OCI-LY7 (cell line): ENCODE results near the gene HPSE2. TPM values are rescaled to one million over a fixed set of nuclear protein-coding genes. Genes with fewer than 3 reads are reported as not detected.

Experiments used
- BruUV-seq: library from RNA; stranded (reverse); fragments of 400-500 nt; replicated peaks from 2 replicates; lab custom pipeline; 2021; lab: Mats Ljungman, UMichigan
- CTCF ChIA-PET: fragments of 300-600 bp; sonication (Branson Sonifier 250); formaldehyde crosslinking; loops from one replicate; lab custom pipeline; 2022; ENCODE audit warnings: antibody characterized with exemption; ENCODE audit not compliant: unreplicated experiment; lab: Charles Lee
- POLR2A ChIA-PET: fragments of 300-600 bp; sonication (Branson Sonifier 250); formaldehyde crosslinking; loops from one replicate; lab custom pipeline; 2022; ENCODE audit warnings: antibody characterized with exemption; lab: Charles Lee
- DNase-seq: peaks from one replicate; pipeline ENCODE4 v3.0.0-alpha.2; 2015; ENCODE audit warnings: low spot score
- H2AFZ ChIP-seq: fragments of 200-600 bp; sonication (generic), shearing (Covaris generic); 2 replicates; pipeline ENCODE4 v1.6.1; 2014; ENCODE audit warnings: mild to moderate bottlenecking, antibody characterized with exemption, low read length, moderate library complexity
- H3K27ac ChIP-seq: fragments of 200-600 bp; sonication (generic); 2 replicates; pipeline ENCODE4 v1.5.1; 2014; ENCODE audit warnings: mixed run types, low read depth, mild to moderate bottlenecking, moderate library complexity, low read length, inconsistent platforms; ENCODE audit not compliant: poor library complexity, severe bottlenecking
- H3K36me3 ChIP-seq: fragments of 200-600 bp; sonication (generic); 2 replicates; pipeline ENCODE4 v1.6.1; 2014; ENCODE audit warnings: mild to moderate bottlenecking, antibody characterized with exemption, low read length, moderate library complexity, mixed read lengths; ENCODE audit not compliant: insufficient read depth
- H3K4me1 ChIP-seq: fragments of 200-600 bp; sonication (generic); 2 replicates; pipeline ENCODE4 v1.5.1; 2014; ENCODE audit warnings: mild to moderate bottlenecking, low read length; ENCODE audit not compliant: insufficient read depth, poor library complexity, severe bottlenecking
- H3K4me2 ChIP-seq: fragments of 200-600 bp; sonication (generic); 2 replicates; pipeline ENCODE4 v1.6.1; 2014; ENCODE audit warnings: mild to moderate bottlenecking, low read length
- H3K4me3 ChIP-seq: fragments of 200-600 bp; sonication (generic); 2 replicates; pipeline ENCODE4 v1.5.1; 2014; ENCODE audit warnings: mild to moderate bottlenecking, low read depth, low read length; ENCODE audit not compliant: poor library complexity, severe bottlenecking
- H3K79me2 ChIP-seq: fragments of 200-600 bp; sonication (generic); 2 replicates; pipeline ENCODE4 v1.6.1; 2016; ENCODE audit warnings: low read depth, mild to moderate bottlenecking, low read length, moderate library complexity, mixed read lengths; ENCODE audit not compliant: insufficient read depth
- H3K9me2 ChIP-seq: fragments of 200-600 bp; sonication (generic); 2 replicates; pipeline ENCODE4 v1.6.1; 2016; ENCODE audit warnings: mild to moderate bottlenecking, low read length, mixed read lengths; ENCODE audit not compliant: insufficient read depth
- H3K9me3 ChIP-seq: fragments of 200-600 bp; sonication (generic); 2 replicates; pipeline ENCODE4 v1.6.1; 2014; ENCODE audit warnings: mild to moderate bottlenecking, mixed run types, low read length, mixed read lengths
- H4K20me1 ChIP-seq: fragments of 200-600 bp; sonication (generic); 2 replicates; pipeline ENCODE4 v1.6.1; 2014; ENCODE audit warnings: mild to moderate bottlenecking, antibody characterized with exemption, low read length, moderate library complexity, mixed read lengths; ENCODE audit not compliant: insufficient read depth
- CTCF ChIP-seq: fragments of 200-600 bp; sonication (generic); conservative IDR thresholded peaks from 2 replicates; pipeline ENCODE4 v1.5.1; 2014; ENCODE audit warnings: mild to moderate bottlenecking, antibody characterized with exemption, low read length, moderate library complexity, mixed read lengths
- EZH2phosphoT487 ChIP-seq: fragments of 200-600 bp; sonication (generic); IDR thresholded peaks from 2 replicates; pipeline ENCODE4 v1.6.1; 2018; ENCODE audit warnings: low read depth, borderline replicate concordance, mild to moderate bottlenecking, mixed run types, antibody characterized with exemption, low read length, moderate library complexity, mixed read lengths
- intact Hi-C: fragments of 100-400 bp; cut with micrococcal nuclease; formaldehyde crosslinking; loops from one replicate; pipeline ENCODE4 v1.10.0; 2022; ENCODE audit not compliant: unreplicated experiment
- total RNA-seq, 2 experiments: library from RNA; depleted of rRNA in 1 of 2; stranded (reverse); fragments of >200 nt in 1 of 2; shearing (Covaris generic) in 1 of 2; gene quantifications; 2 replicates each; pipeline ENCODE4 v1.2.3, GENCODE V29; 2014 to 2022

HPSE2 gene
- total RNA-seq, 2 experiments from 2014 or later, result not detected

- ChIA-PET POLR2A (interaction anchor here (1.1 kb wide), 1 partner anchor 13 kb away, joined by 4 read pairs; no protein-coding TSS in a partner anchor), CTCF (no interaction called here)
- Histone ChIP-seq H3K4me2 (no peak overlapping the region), H3K4me1 (no peaks in the 10 kb centered on the region), H3K36me3 (no peaks in the 10 kb centered on the region), H3K79me2 (no peaks in the 10 kb centered on the region), H3K9me2 (no peaks in the 10 kb centered on the region), H4K20me1 (no peaks in the 10 kb centered on the region), H3K9me3 (no peaks in the 10 kb centered on the region), H3K4me3 (no peak overlapping the region), H2AFZ (no peak overlapping the region), H3K27ac (no peak overlapping the region)
- no TSS peak for BruUV-seq
- intact Hi-C loops, result no loop called here
- no peak for DNase-seq
- TF ChIP-seq EZH2phosphoT487 (no peak), CTCF (no peak)
Measured at GRCh38 chr10:98517672-98518071, 718.0 kb downstream of the HPSE2 start.

GRCh38 chr10:98516352-98516751, 719.3 kb downstream of the HPSE2 start:
- Histone ChIP-seq H3K9me3 (no peaks in the 10 kb centered on the region), H3K36me3 (no peaks in the 10 kb centered on the region), H3K27ac (no peak overlapping the region), H3K4me1 (no peaks in the 10 kb centered on the region), H2AFZ (no peak overlapping the region), H4K20me1 (no peaks in the 10 kb centered on the region), H3K9me2 (no peaks in the 10 kb centered on the region), H3K4me3 (no peak overlapping the region), H3K79me2 (no peaks in the 10 kb centered on the region), H3K4me2 (no peak overlapping the region)
- CTCF ChIA-PET, result interaction anchor here (1.0 kb wide), 1 partner anchor 11 kb away, joined by 3 read pairs; no protein-coding TSS in a partner anchor
- POLR2A ChIA-PET, result interaction anchor here (0.6 kb wide), 1 partner anchor 245 kb away, joined by 5 read pairs; no protein-coding TSS in a partner anchor
- intact Hi-C loops, result no loop called here
- TF ChIP-seq CTCF, result no peak
- TF ChIP-seq EZH2phosphoT487, result no peak
- BruUV-seq, result no TSS peak
- DNase-seq, result no peak

- Histone ChIP-seq H3K4me1 (no peaks in the 10 kb centered on the region), H3K4me2 (no peak overlapping the region), H3K79me2 (no peaks in the 10 kb centered on the region), H3K4me3 (no peak overlapping the region), H3K27ac (no peak overlapping the region), H4K20me1 (no peaks in the 10 kb centered on the region), H3K9me2 (no peaks in the 10 kb centered on the region), H2AFZ (no peak overlapping the region), H3K36me3 (no peaks in the 10 kb centered on the region), H3K9me3 (no peaks in the 10 kb centered on the region)
- POLR2A ChIA-PET, result interaction anchor here (0.6 kb wide), 1 partner anchor 91 kb away, joined by 3 read pairs; no protein-coding TSS in a partner anchor
- TF ChIP-seq EZH2phosphoT487, result no peak
- TF ChIP-seq CTCF, result no peak
- BruUV-seq, result no TSS peak
- DNase-seq, result no peak
- CTCF ChIA-PET, result no interaction called here
- intact Hi-C loops, result no loop called here
Measured at GRCh38 chr10:98513704-98514103, 721.9 kb downstream of the HPSE2 start.
